GM19240 (cell line): ENCODE measurements around the gene GOSR1.
"Not testable (repeated sequence)": the region's sequence is repeated elsewhere in the genome, so short reads cannot be mapped to it uniquely, and the experiment has no call there.

ENCODE experiments used
- DNase-seq: peaks from one replicate; pipeline ENCODE4 v3.0.0; 2011; ENCODE audit warnings: low spot score; ENCODE audit not compliant: insufficient read length

Gene GOSR1

GRCh38 chr17:30477083-30477773 lies at the start of gene GOSR1:
Gene GOSR1 (plus strand): TSS chr17:30477408. CDS start chr17:30477434, 26 bp downstream.
- DNase-seq, result peak; percentile 68

- no peak for DNase-seq
Measured at GRCh38 chr17:30427611-30428010, 49.6 kb upstream of the GOSR1 start.

GRCh38 chr17:30429155-30429554 lies 48.1 kb upstream of the GOSR1 start:
- DNase-seq, result no peak

- no peak for DNase-seq
Measured at GRCh38 chr17:30433514-30433913, 43.7 kb upstream of the GOSR1 start.

- no peak for DNase-seq
Measured at GRCh38 chr17:30436729-30437128, 40.5 kb upstream of the GOSR1 start.

GRCh38 chr17:30443721-30444120 lies 33.5 kb upstream of the GOSR1 start:
- DNase-seq, result no peak

- DNase-seq, result not testable (repeated sequence)
Measured at GRCh38 chr17:30446640-30447039, 30.6 kb upstream of the GOSR1 start.

- no peak for DNase-seq
Measured at GRCh38 chr17:30449480-30449879, 27.7 kb upstream of the GOSR1 start.

- DNase-seq, result no peak
Measured at GRCh38 chr17:30450125-30451027, 26.8 kb upstream of the GOSR1 start.

- no peak for DNase-seq
Measured at GRCh38 chr17:30454635-30455034, 22.6 kb upstream of the GOSR1 start.

GRCh38 chr17:30458371-30458770 lies 18.8 kb upstream of the GOSR1 start:
- no peak for DNase-seq

- not testable (repeated sequence) for DNase-seq
Measured at GRCh38 chr17:30458797-30459413, 18.3 kb upstream of the GOSR1 start.

GRCh38 chr17:30468465-30468864 lies 8.7 kb upstream of the GOSR1 start:
- DNase-seq, result no peak

GRCh38 chr17:30472238-30472890 lies 4.8 kb upstream of the GOSR1 start:
- DNase-seq, result no peak

GRCh38 chr17:30475206-30475605 lies 2.0 kb upstream of the GOSR1 start:
- DNase-seq, result no peak

- DNase-seq, result no peak
Measured at GRCh38 chr17:30476726-30477082, 504 bp upstream of the GOSR1 start.

GRCh38 chr17:30477774-30478115 lies 537 bp downstream of the GOSR1 start:
- DNase-seq, result no peak

GRCh38 chr17:30482555-30482954 lies 5.3 kb downstream of the GOSR1 start:
- DNase-seq, result no peak

- no peak for DNase-seq
Measured at GRCh38 chr17:30483159-30483558, 6.0 kb downstream of the GOSR1 start.

- no peak for DNase-seq
Measured at GRCh38 chr17:30493780-30494179, 16.6 kb downstream of the GOSR1 start.

GRCh38 chr17:30495586-30495985 lies 18.4 kb downstream of the GOSR1 start:
- no peak for DNase-seq

GRCh38 chr17:30503558-30503957 lies 26.4 kb downstream of the GOSR1 start:
- DNase-seq, result no peak
